DMS 273 treated with DMSO at 0.1 percent for 48 hours (cell line): ENCODE data around the gene BLCAP.
"Not testable (repeated sequence)": the region's sequence is repeated elsewhere in the genome, so short reads cannot be mapped to it uniquely, and the experiment has no call there.

Experiments
- DNase-seq: peaks from one replicate; lab custom pipeline; 2025; lab: John Stamatoyannopoulos, UW

BLCAP gene

GRCh38 chr20:37527638-37528445, at the start of gene BLCAP:
Gene BLCAP, minus strand, starts transcription at chr20:37527876. Its CDS starts 8,702 bp downstream, at chr20:37519174.
- DNase-seq: peak; percentile 84

- not testable (repeated sequence) for DNase-seq
These were observed 49.8 kb upstream of the BLCAP start for GRCh38 chr20:37577436-37577835.

GRCh38 chr20:37576911-37577310, 49.2 kb upstream of the BLCAP start:
- DNase-seq: no peak

- no peak for DNase-seq
These were observed 48.2 kb upstream of the BLCAP start for GRCh38 chr20:37575884-37576283.

- no peak for DNase-seq
These were observed 46.7 kb upstream of the BLCAP start for GRCh38 chr20:37574199-37574890.

GRCh38 chr20:37573626-37574198, 46.0 kb upstream of the BLCAP start:
- no peak for DNase-seq

GRCh38 chr20:37571033-37571432, 43.4 kb upstream of the BLCAP start:
- no peak for DNase-seq

GRCh38 chr20:37570419-37570818, 42.7 kb upstream of the BLCAP start:
- DNase-seq: no peak

GRCh38 chr20:37567671-37568588, 40.3 kb upstream of the BLCAP start:
- DNase-seq: peak; percentile 43

GRCh38 chr20:37567331-37567665, 39.6 kb upstream of the BLCAP start:
- no peak for DNase-seq

- no peak for DNase-seq
These were observed 39.1 kb upstream of the BLCAP start for GRCh38 chr20:37566590-37567330.

- no peak for DNase-seq
These were observed 37.6 kb upstream of the BLCAP start for GRCh38 chr20:37565134-37565811.

GRCh38 chr20:37564388-37565133, 36.9 kb upstream of the BLCAP start:
- no peak for DNase-seq

GRCh38 chr20:37564016-37564387, 36.3 kb upstream of the BLCAP start:
- no peak for DNase-seq

- no peak for DNase-seq
These were observed 35.2 kb upstream of the BLCAP start for GRCh38 chr20:37562695-37563480.

GRCh38 chr20:37560629-37561028, 33.0 kb upstream of the BLCAP start:
- no peak for DNase-seq

- no peak for DNase-seq
These were observed 31.8 kb upstream of the BLCAP start for GRCh38 chr20:37559312-37560027.

- no peak for DNase-seq
These were observed 31.1 kb upstream of the BLCAP start for GRCh38 chr20:37558779-37559178.

- DNase-seq: no peak
These were observed 30.6 kb upstream of the BLCAP start for GRCh38 chr20:37558306-37558705.
